Osteoblast (primary cell): ENCODE results near the gene USH2A. TPM values are rescaled to one million over a fixed set of nuclear protein-coding genes. Genes with fewer than 3 reads are reported as not detected.

Source experiments
- DNase-seq: peaks from one replicate; pipeline ENCODE4 v3.0.0; 2011; ENCODE audit warnings: low spot score, mixed read lengths; ENCODE audit not compliant: insufficient read length; ENCODE audit errors: missing footprints
- H2AFZ ChIP-seq: 2 replicates; pipeline ENCODE4 v1.6.0; 2011; ENCODE audit warnings: mild to moderate bottlenecking, low read length
- H3K27ac ChIP-seq: 2 replicates; pipeline ENCODE4 v1.5.1; 2011; ENCODE audit warnings: mild to moderate bottlenecking, low read depth, low read length, moderate library complexity
- H3K27me3 ChIP-seq: 2 replicates; pipeline ENCODE4 v1.6.0; 2012; ENCODE audit warnings: mild to moderate bottlenecking, control low read depth, inconsistent platforms, low read length, moderate library complexity; ENCODE audit not compliant: insufficient read depth
- H3K36me3 ChIP-seq: 2 replicates; pipeline ENCODE4 v1.5.1; 2011; ENCODE audit warnings: mild to moderate bottlenecking, low read length, control low read depth, moderate library complexity; ENCODE audit not compliant: insufficient read depth
- H3K4me1 ChIP-seq: 2 replicates; pipeline ENCODE4 v1.5.1; 2011; ENCODE audit warnings: mild to moderate bottlenecking, low read length, control low read depth, moderate library complexity; ENCODE audit not compliant: insufficient read depth
- H3K4me2 ChIP-seq: 2 replicates; pipeline ENCODE4 v1.6.0; 2011; ENCODE audit warnings: mild to moderate bottlenecking, low read length; ENCODE audit not compliant: insufficient read depth
- H3K4me3 ChIP-seq: fragments of 200-600 bp; sonication (generic); 3 replicates; pipeline ENCODE4 v1.5.1; 2012; ENCODE audit warnings: mild to moderate bottlenecking, low read length, inconsistent platforms; ENCODE audit not compliant: insufficient read depth
- H3K79me2 ChIP-seq: 2 replicates; pipeline ENCODE4 v1.6.0; 2012; ENCODE audit warnings: mild to moderate bottlenecking, low read length, control low read depth, inconsistent platforms; ENCODE audit not compliant: insufficient read depth
- H3K9me3 ChIP-seq: 2 replicates; pipeline ENCODE4 v1.5.1; 2011; ENCODE audit warnings: low read depth, low read length, control low read depth
- H4K20me1 ChIP-seq: 2 replicates; pipeline ENCODE4 v1.6.0; 2012; ENCODE audit warnings: mild to moderate bottlenecking, low read length, control low read depth; ENCODE audit not compliant: insufficient read depth
- total RNA-seq: library from RNA; depleted of rRNA; stranded (reverse); fragments of >200 nt; gene quantifications from 2 replicates; pipeline ENCODE4 v1.2.3, GENCODE V29; 2012
- TF ChIP-seq, protein P1 (sequence below): IDR thresholded peaks from 2 replicates; pipeline ENCODE4 v1.5.1; 2011; ENCODE audit warnings: mild to moderate bottlenecking, low read depth, low read length, moderate library complexity; ENCODE audit errors: extremely low read depth

Gene USH2A
- total RNA-seq, 1 donor, result under 0.01 TPM

DNA sequence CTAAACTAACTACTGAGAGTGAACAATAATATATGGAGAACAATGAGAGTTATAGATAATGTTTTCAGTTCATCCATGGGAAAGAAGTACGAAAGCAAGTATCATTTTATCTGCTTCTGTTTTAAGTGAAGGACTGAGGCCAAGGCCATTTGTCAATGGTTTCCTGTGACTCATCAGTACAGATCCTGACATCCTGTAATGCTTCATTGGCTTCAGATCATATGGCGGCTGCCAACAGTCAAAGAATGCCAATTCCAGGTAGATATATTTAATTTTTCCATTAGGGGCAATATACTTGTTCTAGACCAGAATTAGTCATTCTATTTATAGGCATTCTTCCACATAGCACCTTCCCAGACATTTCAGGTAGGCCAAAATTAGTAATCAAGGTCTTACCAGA, 97.3 kb downstream of the USH2A start:
- Histone ChIP-seq H3K27ac (no peak overlapping the region), H3K9me3 (no peaks in the 10 kb centered on the region), H3K79me2 (no peaks in the 10 kb centered on the region), H3K27me3 (no peaks in the 10 kb centered on the region), H3K36me3 (no peaks in the 10 kb centered on the region), H4K20me1 (no peaks in the 10 kb centered on the region), H3K4me3 (no peak overlapping the region), H3K4me2 (no peak overlapping the region), H2AFZ (no peak overlapping the region), H3K4me1 (no peaks in the 10 kb centered on the region)
- TF ChIP-seq, protein P1, sequence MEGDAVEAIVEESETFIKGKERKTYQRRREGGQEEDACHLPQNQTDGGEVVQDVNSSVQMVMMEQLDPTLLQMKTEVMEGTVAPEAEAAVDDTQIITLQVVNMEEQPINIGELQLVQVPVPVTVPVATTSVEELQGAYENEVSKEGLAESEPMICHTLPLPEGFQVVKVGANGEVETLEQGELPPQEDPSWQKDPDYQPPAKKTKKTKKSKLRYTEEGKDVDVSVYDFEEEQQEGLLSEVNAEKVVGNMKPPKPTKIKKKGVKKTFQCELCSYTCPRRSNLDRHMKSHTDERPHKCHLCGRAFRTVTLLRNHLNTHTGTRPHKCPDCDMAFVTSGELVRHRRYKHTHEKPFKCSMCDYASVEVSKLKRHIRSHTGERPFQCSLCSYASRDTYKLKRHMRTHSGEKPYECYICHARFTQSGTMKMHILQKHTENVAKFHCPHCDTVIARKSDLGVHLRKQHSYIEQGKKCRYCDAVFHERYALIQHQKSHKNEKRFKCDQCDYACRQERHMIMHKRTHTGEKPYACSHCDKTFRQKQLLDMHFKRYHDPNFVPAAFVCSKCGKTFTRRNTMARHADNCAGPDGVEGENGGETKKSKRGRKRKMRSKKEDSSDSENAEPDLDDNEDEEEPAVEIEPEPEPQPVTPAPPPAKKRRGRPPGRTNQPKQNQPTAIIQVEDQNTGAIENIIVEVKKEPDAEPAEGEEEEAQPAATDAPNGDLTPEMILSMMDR, result no peak
- no peak for DNase-seq

DNA sequence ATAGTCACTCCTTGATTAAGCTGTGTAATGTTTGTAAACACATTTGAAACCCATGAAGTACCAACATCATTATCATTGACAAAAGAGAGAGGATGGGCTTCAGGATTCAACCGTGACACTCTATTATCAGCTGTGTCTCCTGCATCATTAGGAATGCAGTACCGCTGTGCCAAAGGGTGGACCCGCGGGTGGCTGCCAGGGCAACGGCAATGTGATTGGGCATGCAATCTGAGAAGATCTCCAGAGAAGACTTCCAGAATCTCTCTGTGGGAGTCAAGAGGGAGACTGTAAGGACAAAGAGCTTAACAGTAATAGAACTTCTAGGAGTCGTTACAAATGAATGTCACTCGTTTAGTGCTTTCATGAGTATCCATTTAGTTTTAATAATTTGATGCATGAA, 97.9 kb downstream of the USH2A start:
- H2AFZ ChIP-seq, result no peak overlapping the region
- TF ChIP-seq, protein P1, result no peak

DNA sequence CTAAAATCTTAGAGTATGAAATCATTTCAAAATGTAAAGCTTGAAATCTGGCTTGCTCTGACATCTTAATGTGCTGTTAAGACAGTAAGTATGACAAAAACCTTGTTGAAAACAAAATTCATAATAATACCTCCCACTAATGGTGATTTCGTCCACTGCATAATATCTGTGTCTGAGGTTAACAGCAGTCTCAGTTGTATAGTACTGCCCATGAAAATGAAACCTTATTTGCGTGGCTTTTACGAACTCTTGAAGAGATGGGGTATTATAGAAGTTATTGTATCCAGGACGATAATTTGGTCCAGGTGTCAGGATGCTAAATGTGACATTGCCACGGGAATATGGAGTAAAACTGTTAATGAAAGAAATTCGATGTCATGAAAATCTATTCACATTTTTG, 99.9 kb downstream of the USH2A start:
- TF ChIP-seq, protein P1, result no peak
- no peak overlapping the region for H3K27ac ChIP-seq
- H3K4me2 ChIP-seq, result no peak overlapping the region
- H3K4me1 ChIP-seq, result no peaks in the 10 kb centered on the region
- H3K4me3 ChIP-seq, result no peak overlapping the region
- no peaks in the 10 kb centered on the region for H3K9me3 ChIP-seq
- H3K36me3 ChIP-seq, result no peaks in the 10 kb centered on the region
- no peaks in the 10 kb centered on the region for H3K27me3 ChIP-seq
- no peak for DNase-seq
- H4K20me1 ChIP-seq, result no peaks in the 10 kb centered on the region
- H3K79me2 ChIP-seq, result no peaks in the 10 kb centered on the region
- H2AFZ ChIP-seq, result no peak overlapping the region

More for the DNA sequence above, 97.9 kb downstream of the USH2A start:
- H3K9me3 ChIP-seq, result no peaks in the 10 kb centered on the region
- H3K4me1 ChIP-seq, result no peaks in the 10 kb centered on the region
- no peaks in the 10 kb centered on the region for H3K79me2 ChIP-seq
- no peaks in the 10 kb centered on the region for H3K27me3 ChIP-seq
- no peak overlapping the region for H3K4me2 ChIP-seq
- no peaks in the 10 kb centered on the region for H4K20me1 ChIP-seq
- H3K36me3 ChIP-seq, result no peaks in the 10 kb centered on the region
- no peak overlapping the region for H3K4me3 ChIP-seq
- DNase-seq, result no peak
- H3K27ac ChIP-seq, result no peak overlapping the region

DNA sequence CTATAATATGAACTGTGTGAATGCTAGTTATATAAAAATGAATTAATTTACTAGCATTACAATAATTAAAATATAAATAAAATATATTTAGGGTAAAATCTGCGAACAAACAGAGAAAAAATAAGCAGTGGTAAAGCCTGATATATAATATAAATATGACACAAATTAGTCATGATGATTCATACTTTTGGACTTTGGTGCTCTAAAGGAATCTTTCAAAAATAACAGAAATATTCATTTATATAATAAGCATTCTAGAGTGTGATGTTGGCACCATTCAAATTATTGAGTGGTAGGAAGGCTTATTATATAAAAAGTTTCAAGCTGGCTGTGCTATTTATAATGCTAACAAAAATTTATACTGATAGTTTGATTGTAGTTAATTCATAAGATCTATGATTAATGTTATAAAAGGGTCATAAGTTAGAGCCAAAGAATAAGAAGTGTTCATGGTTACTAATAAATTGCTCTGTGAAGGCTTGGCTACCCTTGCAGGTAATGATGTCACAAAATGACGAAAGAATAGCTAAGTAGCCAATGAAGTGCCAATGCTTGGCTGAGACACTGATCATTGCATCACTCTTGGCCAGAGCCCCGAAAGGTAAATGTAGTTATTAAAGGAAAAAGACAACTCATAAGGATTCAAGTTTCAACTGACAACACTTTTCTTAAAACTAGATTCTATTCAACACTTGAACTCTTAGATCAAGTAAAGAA, 108.7 kb downstream of the USH2A start:
- Histone ChIP-seq H3K79me2 (no peaks in the 10 kb centered on the region), H3K4me2 (no peak overlapping the region), H4K20me1 (no peaks in the 10 kb centered on the region), H3K4me1 (no peaks in the 10 kb centered on the region), H3K4me3 (no peak overlapping the region), H3K9me3 (no peaks in the 10 kb centered on the region), H3K27ac (no peak overlapping the region), H3K36me3 (no peaks in the 10 kb centered on the region), H2AFZ (no peak overlapping the region), H3K27me3 (no peaks in the 10 kb centered on the region)
- no peak for DNase-seq
- TF ChIP-seq, protein P1, result no peak
